ENCODE data around the gene NDRG4. TPM values are rescaled to one million over a fixed set of nuclear protein-coding genes. Genes with fewer than 3 reads are reported as not detected.

NDRG4 gene
- total RNA-seq, 1 experiment from 2014 or later, result not detected

DNA sequence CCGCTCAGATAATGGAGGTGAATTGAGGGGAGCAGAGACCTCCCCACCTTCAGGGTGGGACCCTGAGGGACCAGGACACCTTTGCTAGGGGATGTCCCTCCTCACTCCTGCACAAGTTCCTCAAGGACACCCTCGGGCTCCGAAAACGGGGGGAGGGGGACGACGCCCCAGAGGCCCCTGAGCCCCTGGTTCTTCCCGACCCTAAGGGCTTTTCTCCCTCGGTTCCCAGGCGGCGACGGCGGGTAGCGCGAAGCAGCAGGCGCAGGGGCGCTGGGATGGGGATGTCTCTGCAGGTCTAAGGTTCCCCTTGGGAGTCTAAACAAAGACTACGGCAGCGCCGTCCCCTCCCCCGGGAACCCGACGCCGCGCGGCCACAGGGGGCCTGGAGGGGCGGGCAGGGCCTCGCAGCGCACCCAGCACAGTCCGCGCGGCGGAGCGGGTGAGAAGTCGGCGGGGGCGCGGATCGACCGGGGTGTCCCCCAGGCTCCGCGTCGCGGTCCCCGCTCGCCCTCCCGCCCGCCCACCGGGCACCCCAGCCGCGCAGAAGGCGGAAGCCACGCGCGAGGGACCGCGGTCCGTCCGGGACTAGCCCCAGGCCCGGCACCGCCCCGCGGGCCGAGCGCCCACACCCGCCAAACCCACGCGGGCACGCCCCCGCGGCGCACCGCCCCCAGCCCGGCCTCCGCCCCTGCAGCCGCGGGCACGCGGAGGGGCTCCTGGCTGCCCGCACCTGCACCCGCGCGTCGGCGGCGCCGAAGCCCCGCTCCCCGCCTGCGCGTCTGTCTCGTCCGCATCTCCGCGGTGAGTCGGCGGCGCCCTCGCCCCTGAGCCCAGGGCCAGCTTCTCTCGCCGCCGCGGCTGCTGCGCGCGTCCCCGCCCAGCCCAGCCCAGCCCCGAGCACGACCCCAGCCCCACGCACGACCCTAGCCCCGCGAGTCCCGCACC, 36.7 kb upstream of the NDRG4 start:
- no peak for DNase-seq (ENCODE audit: unreplicated experiment)
- Mint-ChIP-seq H3K9me3 (ENCODE audit: unreplicated experiment) (no peaks in the 10 kb centered on the region), H3K27ac (ENCODE audit: low read depth, unreplicated experiment) (no peak overlapping the region), H3K4me1 (ENCODE audit: insufficient read depth, unreplicated experiment) (peaks cover 10% of the 10 kb centered on the region), H3K4me3 (ENCODE audit: unreplicated experiment) (no peak overlapping the region), H3K27me3 (ENCODE audit: insufficient read depth, unreplicated experiment) (peaks cover 28% of the 10 kb centered on the region), H3K36me3 (ENCODE audit: insufficient read depth, unreplicated experiment) (no peaks in the 10 kb centered on the region)
- ChIA-PET POLR2A (interaction anchor here (1.0 kb wide), 1 partner anchor 11 kb away, joined by 4 read pairs; no protein-coding TSS in a partner anchor), CTCF (no interaction called here)
- no TSS peak for BruUV-seq (replicated peaks)
- intact Hi-C loops (cut with micrococcal nuclease), result no loop called here
- TF ChIP-seq, protein P1, sequence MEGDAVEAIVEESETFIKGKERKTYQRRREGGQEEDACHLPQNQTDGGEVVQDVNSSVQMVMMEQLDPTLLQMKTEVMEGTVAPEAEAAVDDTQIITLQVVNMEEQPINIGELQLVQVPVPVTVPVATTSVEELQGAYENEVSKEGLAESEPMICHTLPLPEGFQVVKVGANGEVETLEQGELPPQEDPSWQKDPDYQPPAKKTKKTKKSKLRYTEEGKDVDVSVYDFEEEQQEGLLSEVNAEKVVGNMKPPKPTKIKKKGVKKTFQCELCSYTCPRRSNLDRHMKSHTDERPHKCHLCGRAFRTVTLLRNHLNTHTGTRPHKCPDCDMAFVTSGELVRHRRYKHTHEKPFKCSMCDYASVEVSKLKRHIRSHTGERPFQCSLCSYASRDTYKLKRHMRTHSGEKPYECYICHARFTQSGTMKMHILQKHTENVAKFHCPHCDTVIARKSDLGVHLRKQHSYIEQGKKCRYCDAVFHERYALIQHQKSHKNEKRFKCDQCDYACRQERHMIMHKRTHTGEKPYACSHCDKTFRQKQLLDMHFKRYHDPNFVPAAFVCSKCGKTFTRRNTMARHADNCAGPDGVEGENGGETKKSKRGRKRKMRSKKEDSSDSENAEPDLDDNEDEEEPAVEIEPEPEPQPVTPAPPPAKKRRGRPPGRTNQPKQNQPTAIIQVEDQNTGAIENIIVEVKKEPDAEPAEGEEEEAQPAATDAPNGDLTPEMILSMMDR (IDR thresholded peaks at IDR 0.05; ENCODE audit: unreplicated experiment), result no peak

DNA sequence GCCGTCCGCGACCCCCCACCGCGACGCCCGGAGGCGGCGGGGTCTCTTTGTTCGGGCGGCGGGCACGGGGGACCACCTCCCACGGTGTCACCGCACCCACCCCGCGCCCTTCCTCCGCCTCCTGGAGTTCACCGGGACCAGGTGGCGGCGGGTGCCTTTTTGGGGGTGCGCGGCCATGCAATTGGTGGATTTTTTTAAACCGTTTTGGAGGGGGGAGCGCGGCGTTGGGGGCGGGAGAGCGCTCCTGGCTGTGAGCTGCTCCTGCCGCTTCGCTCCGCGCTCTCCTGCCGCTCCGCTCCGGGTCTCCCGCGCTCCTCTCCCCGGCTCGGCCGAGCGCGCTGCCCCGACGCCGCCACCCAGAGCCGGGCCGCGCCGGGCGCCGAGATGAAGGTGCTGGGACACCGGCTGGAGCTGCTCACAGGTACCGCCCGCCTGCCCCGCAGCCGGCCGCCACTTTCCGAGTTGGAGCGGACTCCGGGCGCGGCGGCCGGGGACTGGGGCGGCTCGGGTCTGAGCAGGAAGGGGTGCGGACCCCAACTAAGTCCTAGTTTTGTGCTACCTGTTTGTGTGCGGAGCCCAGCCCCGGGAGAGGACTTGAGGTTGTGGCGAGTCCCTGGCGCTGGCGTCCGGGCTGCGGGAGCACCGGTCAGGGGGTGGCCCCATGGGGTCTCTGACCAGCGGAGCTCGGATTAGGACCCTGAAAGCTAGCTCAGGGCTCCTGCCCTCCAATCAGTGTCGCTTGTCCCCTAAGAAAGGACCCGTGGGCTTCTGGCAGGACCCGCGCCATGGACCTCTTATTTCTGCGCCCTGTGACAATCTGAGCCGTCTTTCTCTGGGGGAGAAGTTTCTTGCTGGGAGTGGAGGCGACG, 35.7 kb upstream of the NDRG4 start:
- CTCF ChIA-PET, result interaction anchor here (1.0 kb wide), 1 partner anchor 10 kb away, joined by 4 read pairs; no protein-coding TSS in a partner anchor
- BruUV-seq (replicated peaks), result no TSS peak
- H3K27me3 Mint-ChIP-seq (ENCODE audit: insufficient read depth, unreplicated experiment), result peaks cover 28% of the 10 kb centered on the region

DNA sequence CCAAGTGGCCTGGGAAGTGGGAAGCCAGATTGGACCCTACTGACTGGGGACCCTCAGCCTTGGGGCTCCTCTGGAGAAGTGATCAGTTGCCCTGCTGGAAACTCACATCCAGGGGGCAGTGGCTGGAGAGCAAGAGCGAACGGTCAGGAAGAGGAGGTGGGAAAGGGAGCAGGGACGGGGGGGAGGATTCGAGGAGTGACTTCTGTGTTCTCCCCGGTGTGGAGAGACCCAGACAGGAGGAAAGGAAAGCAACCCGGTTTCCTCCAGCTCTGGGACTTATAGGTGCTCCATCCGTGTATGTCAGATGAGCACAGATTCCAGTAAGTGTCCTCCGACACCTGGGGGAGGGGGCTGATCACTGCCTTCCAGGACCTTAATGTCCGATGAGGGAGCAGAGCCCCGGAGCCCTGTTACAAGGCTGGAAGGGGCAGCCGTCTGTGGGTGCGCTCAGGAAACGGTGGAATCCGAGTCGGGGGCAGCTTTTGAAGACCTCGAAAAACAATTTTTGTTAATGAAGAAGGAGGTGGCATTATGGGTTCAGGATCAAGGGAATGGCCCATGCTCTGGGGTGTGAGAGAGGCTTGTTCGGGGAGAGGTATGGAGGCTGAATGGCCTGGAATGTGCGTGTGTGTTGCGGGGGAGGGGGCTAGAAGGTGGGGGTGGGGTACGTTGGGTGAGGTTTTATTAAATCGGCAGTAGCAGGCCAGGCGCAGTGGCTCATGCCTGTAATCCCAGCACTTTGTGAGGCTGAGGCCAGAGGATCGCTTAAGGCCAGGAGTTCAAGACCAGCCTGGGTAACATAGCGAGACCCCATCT, 34.8 kb upstream of the NDRG4 start:
- TF ChIP-seq, protein P1 (IDR thresholded peaks at IDR 0.05; ENCODE audit: unreplicated experiment), result no peak
- Mint-ChIP-seq H3K36me3 (ENCODE audit: insufficient read depth, unreplicated experiment) (no peaks in the 10 kb centered on the region), H3K4me3 (ENCODE audit: unreplicated experiment) (peak overlapping the region; percentile 28), H3K4me1 (ENCODE audit: insufficient read depth, unreplicated experiment) (no peaks in the 10 kb centered on the region), H3K27me3 (ENCODE audit: insufficient read depth, unreplicated experiment) (peaks cover 28% of the 10 kb centered on the region), H3K27ac (ENCODE audit: low read depth, unreplicated experiment) (no peak overlapping the region), H3K9me3 (ENCODE audit: unreplicated experiment) (no peaks in the 10 kb centered on the region)
- intact Hi-C loops (cut with micrococcal nuclease), result no loop called here
- CTCF ChIA-PET, result interaction anchor here (0.7 to 1.0 kb wide), 3 partner anchors 9 to 129 kb away, joined by 3 to 4 read pairs (median 3); no protein-coding TSS in a partner anchor
- DNase-seq (ENCODE audit: unreplicated experiment), result no peak
- POLR2A ChIA-PET, result no interaction called here
- BruUV-seq (replicated peaks), result no TSS peak

More for the DNA sequence above, 35.7 kb upstream of the NDRG4 start:
- Mint-ChIP-seq H3K9me3 (ENCODE audit: unreplicated experiment) (no peaks in the 10 kb centered on the region), H3K36me3 (ENCODE audit: insufficient read depth, unreplicated experiment) (no peaks in the 10 kb centered on the region), H3K4me1 (ENCODE audit: insufficient read depth, unreplicated experiment) (peaks cover 5% of the 10 kb centered on the region), H3K27ac (ENCODE audit: low read depth, unreplicated experiment) (no peak overlapping the region), H3K4me3 (ENCODE audit: unreplicated experiment) (peak overlapping the region; percentile 28)
- TF ChIP-seq, protein P1 (IDR thresholded peaks at IDR 0.05; ENCODE audit: unreplicated experiment), result no peak
- no peak for DNase-seq (ENCODE audit: unreplicated experiment)
- intact Hi-C loops (cut with micrococcal nuclease), result no loop called here
- POLR2A ChIA-PET, result interaction anchor here (1.0 kb wide), 1 partner anchor 12 kb away, joined by 4 read pairs; no protein-coding TSS in a partner anchor

Measured in MCF 10A (cell line).